ENCODE measurements around the gene RPL37.

Gene RPL37

GRCh38 chr5:40877371-40877988 lies 42.5 kb upstream of the RPL37 start:
- POLR2A ChIA-PET: no interaction called here
- no peaks in the 10 kb centered on the region for H3K4me1 ChIP-seq (ENCODE audit: control insufficient read depth, insufficient read depth, low read length)

DNA sequence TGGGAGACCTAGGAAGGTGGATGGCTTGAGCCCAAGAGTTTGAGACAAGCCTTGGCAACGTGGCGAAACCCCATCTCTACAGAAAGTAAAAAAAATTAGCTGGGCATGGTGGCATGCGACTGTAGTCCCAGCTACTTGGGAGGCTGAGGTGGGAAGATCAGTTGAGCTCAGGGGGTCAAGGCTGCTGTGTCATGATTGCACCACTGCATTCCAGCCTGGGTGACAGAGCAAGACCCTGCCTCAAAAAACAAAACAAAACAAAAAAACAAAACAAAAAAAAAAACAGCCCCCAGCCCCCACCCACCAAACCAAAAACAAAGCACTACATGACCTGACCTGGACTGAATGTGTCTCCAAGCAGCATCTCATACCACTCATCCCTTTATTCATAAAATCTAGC lies 40.9 kb upstream of the RPL37 start:
- H3K27ac ChIP-seq (ENCODE audit: extremely low read depth, low read depth, low read length): no peak overlapping the region
- ChIA-PET CTCF (no interaction called here), POLR2A (no interaction called here)
- H3K4me3 ChIP-seq (ENCODE audit: low read depth, low read length): no peak overlapping the region
- H3K36me3 ChIP-seq (ENCODE audit: control insufficient read depth in 2 of 2, insufficient read depth in 1 of 2, low read length in 2 of 2): no peaks in the 10 kb centered on the region
- no peaks in the 10 kb centered on the region for H3K4me1 ChIP-seq (ENCODE audit: control insufficient read depth, insufficient read depth, low read length)
- TF ChIP-seq ATF2 (tag by site-specific recombination; IDR thresholded peaks at IDR 0.05; ENCODE audit: low read depth) (no peak), ZNF223 (tag by site-specific recombination; IDR thresholded peaks at IDR 0.05) (no peak), ZNF10 (tag by site-specific recombination; IDR thresholded peaks at IDR 0.05) (no peak), ZNF248 (tag by site-specific recombination; IDR thresholded peaks at IDR 0.05) (no peak), ZNF747 (tag by site-specific recombination; IDR thresholded peaks at IDR 0.05) (no peak), SP3 (tag by site-specific recombination; IDR thresholded peaks at IDR 0.05) (no peak), PRDM1 (tag by site-specific recombination; IDR thresholded peaks at IDR 0.05) (no peak), TCF7L2 (IDR thresholded peaks at IDR 0.05; ENCODE audit: borderline replicate concordance, low read depth, low read length) (no peak), SETDB1 (IDR thresholded peaks at IDR 0.05; ENCODE audit: insufficient read length, low read length) (no peak), ZFP37 (tag by site-specific recombination; IDR thresholded peaks at IDR 0.05) (no peak)
- H3K9me3 ChIP-seq (ENCODE audit: control insufficient read depth, insufficient read depth, low read depth, low read length): no peaks in the 10 kb centered on the region

More at GRCh38 chr5:40877371-40877988, 42.5 kb upstream of the RPL37 start:
- no peak overlapping the region for H3K27ac ChIP-seq (ENCODE audit: extremely low read depth, low read depth, low read length)
- no peak overlapping the region for H3K4me3 ChIP-seq (ENCODE audit: low read depth, low read length)
- CTCF ChIA-PET: interaction anchor here (1.5 kb wide), 1 partner anchor 187 kb away, joined by 5 read pairs; no protein-coding TSS in a partner anchor
- TF ChIP-seq ZNF785 (tag by site-specific recombination; IDR thresholded peaks at IDR 0.05): no peak
- TF ChIP-seq ZNF624 (tag by site-specific recombination; IDR thresholded peaks at IDR 0.05): no peak
- TF ChIP-seq ZNF76 (tag by site-specific recombination; IDR thresholded peaks at IDR 0.05; ENCODE audit: borderline replicate concordance, low read depth): no peak
- no peak for TF ChIP-seq PATZ1 (tag by site-specific recombination; IDR thresholded peaks at IDR 0.05)
- TF ChIP-seq GFI1B (tag by site-specific recombination; IDR thresholded peaks at IDR 0.05): no peak
- peak; percentile 94 for TF ChIP-seq ZNF223 (tag by site-specific recombination; IDR thresholded peaks at IDR 0.05)
- TF ChIP-seq, protein P1, sequence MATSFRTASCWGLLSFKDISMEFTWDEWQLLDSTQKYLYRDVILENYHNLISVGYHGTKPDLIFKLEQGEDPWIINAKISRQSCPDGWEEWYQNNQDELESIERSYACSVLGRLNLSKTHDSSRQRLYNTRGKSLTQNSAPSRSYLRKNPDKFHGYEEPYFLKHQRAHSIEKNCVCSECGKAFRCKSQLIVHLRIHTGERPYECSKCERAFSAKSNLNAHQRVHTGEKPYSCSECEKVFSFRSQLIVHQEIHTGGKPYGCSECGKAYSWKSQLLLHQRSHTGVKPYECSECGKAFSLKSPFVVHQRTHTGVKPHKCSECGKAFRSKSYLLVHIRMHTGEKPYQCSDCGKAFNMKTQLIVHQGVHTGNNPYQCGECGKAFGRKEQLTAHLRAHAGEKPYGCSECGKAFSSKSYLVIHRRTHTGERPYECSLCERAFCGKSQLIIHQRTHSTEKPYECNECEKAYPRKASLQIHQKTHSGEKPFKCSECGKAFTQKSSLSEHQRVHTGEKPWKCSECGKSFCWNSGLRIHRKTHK (tag by site-specific recombination; IDR thresholded peaks at IDR 0.05): peak; percentile 25; the same call in 1 of the 2 replicates
- TF ChIP-seq SALL2 (tag by site-specific recombination; IDR thresholded peaks at IDR 0.05; ENCODE audit: borderline replicate concordance): no peak
- TF ChIP-seq ZNF473 (tag by site-specific recombination; IDR thresholded peaks at IDR 0.05): no peak
- TF ChIP-seq ZSCAN16 (tag by site-specific recombination; IDR thresholded peaks at IDR 0.05): no peak
- peak; percentile 77 for TF ChIP-seq SETDB1 (IDR thresholded peaks at IDR 0.05; ENCODE audit: insufficient read length, low read length)
- TF ChIP-seq ZNF169 (tag by site-specific recombination; IDR thresholded peaks at IDR 0.05): peak; percentile 82; the same call in 1 of the 2 replicates
- no peak for TF ChIP-seq ZNF777 (tag by site-specific recombination; IDR thresholded peaks at IDR 0.05; ENCODE audit: borderline replicate concordance)
- TF ChIP-seq ZNF580 (tag by site-specific recombination; IDR thresholded peaks at IDR 0.05): no peak
- TF ChIP-seq ZNF677 (tag by site-specific recombination; IDR thresholded peaks at IDR 0.05): no peak
- TF ChIP-seq ZNF768 (tag by site-specific recombination; IDR thresholded peaks at IDR 0.05): no peak
- peak; percentile 62; the same call in 1 of the 2 replicates for TF ChIP-seq ZNF658 (tag by site-specific recombination; IDR thresholded peaks at IDR 0.05)
- TF ChIP-seq ZNF211 (tag by site-specific recombination; IDR thresholded peaks at IDR 0.05; ENCODE audit: low read depth): no peak
- no peak for TF ChIP-seq GLI2 (tag by site-specific recombination; IDR thresholded peaks at IDR 0.05; ENCODE audit: borderline replicate concordance, low read depth)
- TF ChIP-seq ZNF16 (tag by site-specific recombination; IDR thresholded peaks at IDR 0.05; ENCODE audit: low read depth): no peak
- H3K9me3 ChIP-seq (ENCODE audit: control insufficient read depth, insufficient read depth, low read depth, low read length): no peaks in the 10 kb centered on the region
- H3K36me3 ChIP-seq (ENCODE audit: control insufficient read depth in 2 of 2, insufficient read depth in 1 of 2, low read length in 2 of 2): no peaks in the 10 kb centered on the region

Data from HEK293 (cell line).